K562 (cell line): ENCODE results near the gene WDR90. TPM values are rescaled to one million over a fixed set of nuclear protein-coding genes. Genes with fewer than 3 reads are reported as not detected.
A peak's percentile ranks its signal among the peaks of the same experiment; 100 is the strongest.

Experiments used
- BCL6 ChIP-seq: fragments of 250-450 bp; sonication (Bioruptor Pico); IDR thresholded peaks from 2 replicates; pipeline ENCODE4 v1.4.0; 2020
- CBFA2T3 ChIP-seq: fragments of 450-650 bp; IDR thresholded peaks from 2 replicates; pipeline ENCODE4 v1.6.1; 2017
- CBX8 ChIP-seq: fragments of 200-600 bp; sonication (generic); IDR thresholded peaks from 2 replicates; pipeline ENCODE4 v1.6.1; 2012; ENCODE audit warnings: borderline replicate concordance, mixed run types, low read depth, mild to moderate bottlenecking, moderate library complexity, mixed read lengths, low read length, control low read depth, inconsistent platforms; ENCODE audit not compliant: poor library complexity, severe bottlenecking; ENCODE audit errors: extremely low read depth
- CSDE1 ChIP-seq, 2 experiments: fragments of 450-650 bp; IDR thresholded peaks; 2 replicates each; pipeline ENCODE4 v1.6.1; 2016; ENCODE audit warnings: mild to moderate bottlenecking in 1 of 2
- ELK1 ChIP-seq: sonication (generic); formaldehyde crosslinking; IDR thresholded peaks from 2 replicates; pipeline ENCODE4 v1.8.1; 2022; ENCODE audit warnings: missing genetic modification reagents
- HNRNPH1 ChIP-seq: fragments of 200-400 bp; formaldehyde crosslinking; optimal IDR thresholded peaks from 2 replicates; pipeline ENCODE3; 2017; ENCODE audit warnings: low read depth, mild to moderate bottlenecking, low read length, moderate library complexity
- KHSRP ChIP-seq: fragments of 450-650 bp; IDR thresholded peaks from 2 replicates; pipeline ENCODE4 v1.6.1; 2017
- MBD2 ChIP-seq: sonication (generic); IDR thresholded peaks from 2 replicates; pipeline ENCODE4 v1.6.1; 2016; ENCODE audit warnings: low read depth, borderline replicate concordance
- NRF1 ChIP-seq, 2 experiments: fragments of 450-650 bp; IDR thresholded peaks in 1 of 2; conservative IDR thresholded peaks in 1 of 2; 2 replicates each; pipeline ENCODE4 v1.6.1; 2014; ENCODE audit warnings: mild to moderate bottlenecking in 2 of 2
- SIN3B ChIP-seq: fragments of 450-650 bp; IDR thresholded peaks from 2 replicates; pipeline ENCODE4 v1.6.1; 2017; ENCODE audit warnings: low read depth, mild to moderate bottlenecking, moderate library complexity
- TBP ChIP-seq: optimal IDR thresholded peaks from 2 replicates; pipeline ENCODE3; 2011; ENCODE audit warnings: low read depth, low read length, improper control_type of control experiment
- TFE3 ChIP-seq: fragments of 450-650 bp; formaldehyde crosslinking; IDR thresholded peaks from 2 replicates; pipeline ENCODE4 v1.4.0; 2020; ENCODE audit warnings: mild to moderate bottlenecking, mixed read lengths
- TGIF2 ChIP-seq: sonication (generic); formaldehyde crosslinking; IDR thresholded peaks from 2 replicates; pipeline ENCODE4 v1.8.1; 2022; ENCODE audit warnings: mild to moderate bottlenecking, missing genetic modification reagents, moderate library complexity
- THAP7 ChIP-seq: fragments of 250-450 bp; sonication (Bioruptor Pico); IDR thresholded peaks from 2 replicates; pipeline ENCODE4 v1.5.0; 2021
- ZFP91 ChIP-seq: sonication (generic); formaldehyde crosslinking; IDR thresholded peaks from 2 replicates; pipeline ENCODE4 v1.8.0; 2022; ENCODE audit warnings: mild to moderate bottlenecking, missing genetic modification reagents
- ZHX1 ChIP-seq: fragments of 150-350 bp; conservative IDR thresholded peaks from 2 replicates; pipeline ENCODE4 v1.6.1; 2014; ENCODE audit warnings: low read length
- ZNF282 ChIP-seq: sonication (generic); formaldehyde crosslinking; IDR thresholded peaks from 2 replicates; pipeline ENCODE4 v1.8.1; 2023; ENCODE audit warnings: missing genetic modification reagents
- ZNF408 ChIP-seq: fragments of 250-450 bp; sonication (Bioruptor Pico); IDR thresholded peaks from 2 replicates; pipeline ENCODE4 v1.4.0; 2020; ENCODE audit warnings: low read depth, mild to moderate bottlenecking, moderate library complexity
- ZNF551 ChIP-seq: fragments of 250-450 bp; sonication (Bioruptor Pico); IDR thresholded peaks from 2 replicates; pipeline ENCODE4 v1.5.0; 2021; ENCODE audit warnings: mild to moderate bottlenecking, moderate library complexity
- ZNF764 ChIP-seq: fragments of 250-450 bp; sonication (Bioruptor Pico); IDR thresholded peaks from 2 replicates; pipeline ENCODE4 v1.4.0; 2020; ENCODE audit warnings: low read depth, mild to moderate bottlenecking, moderate library complexity
- ZNF830 ChIP-seq: fragments of 250-450 bp; sonication (Bioruptor Pico); IDR thresholded peaks from 2 replicates; pipeline ENCODE4 v1.5.0; 2021; ENCODE audit warnings: mild to moderate bottlenecking
- polyA plus RNA-seq, 8 experiments: library from polyadenylated mRNA; depleted of rRNA in 4 of 8; stranded (reverse) in 5 of 8; unstranded in 3 of 8; fragments of >200 nt; fragmentation: Nextera tagmentation in 2 of 8; fragmentation: Illumina TruSeq in 1 of 8; extraction: Ambion mirVana in 2 of 8; extraction: Trizol in 1 of 8; gene quantifications; 2 replicates each; pipeline versions ENCODE4 v1.2.1 to v1.2.3, GENCODE V29; 2011 to 2014; ENCODE audit warnings: inconsistent platforms in 1 of 8, missing spikeins in 1 of 8
- total RNA-seq, 7 experiments: library from RNA; depleted of rRNA in 6 of 7; stranded (reverse); fragments of >200 nt in 6 of 7; fragmentation: Illumina TruSeq in 2 of 7; extraction: Trizol in 2 of 7; gene quantifications; 2 replicates each; pipeline versions ENCODE4 v1.2.1 to v1.2.3, GENCODE V29; 2011 to 2021; ENCODE audit warnings: low replicate concordance in 1 of 7

The WDR90 gene
- total and polyA plus RNA-seq, 9 of the 15 experiments (the other 6 are each of a cell fraction or from before 2014, with no cell fraction given), result 0.44 to 12.6 (median 3.3) TPM

- TF ChIP-seq ZFP91, result no peak
- no peak for TF ChIP-seq TGIF2
- TF ChIP-seq CSDE1 (IDR thresholded peaks at IDR 0.05), result peak in 1 of 2 experiments; percentile 96; a peak in 1 of 4 replicates
- TF ChIP-seq ZNF282 (CRISPR knock-in tag), result 0 out of 2 replicates have a peak, but pooled peaks have one; percentile 12
- no peak for TF ChIP-seq ELK1 (CRISPR knock-in tag)
- TF ChIP-seq ZNF551, result no peak
- TF ChIP-seq CBFA2T3, result no peak
- TF ChIP-seq ZNF764 (CRISPR knock-in tag), result peak; percentile 72; the same call in 1 of the 2 replicates
- peak in 1 of 2 experiments; percentile 39; a peak in 2 of 4 replicates for TF ChIP-seq NRF1 (conservative IDR thresholded peaks at IDR 0.05 in 1 of 2, IDR thresholded peaks at IDR 0.05 in 1 of 2)
- peak; percentile 63 for TF ChIP-seq THAP7 (CRISPR knock-in tag)
- TF ChIP-seq SIN3B, result peak; percentile 87
- peak; percentile 79 for TF ChIP-seq TBP
- peak; percentile 55; the same call in 1 of the 2 replicates for TF ChIP-seq MBD2
- TF ChIP-seq ZNF830 (CRISPR knock-in tag), result no peak
- TF ChIP-seq ZNF408 (CRISPR knock-in tag), result no peak
- no peak for TF ChIP-seq HNRNPH1
- no peak for TF ChIP-seq BCL6 (CRISPR knock-in tag)
- TF ChIP-seq ZHX1, result 0 out of 2 replicates have a peak, but pooled peaks have one; percentile 40
- TF ChIP-seq CBX8, result no peak
- TF ChIP-seq TFE3 (CRISPR knock-in tag), result no peak
- no peak for TF ChIP-seq KHSRP
These were observed 35.1 kb downstream of the WDR90 start, which contains the start of gene JMJD8 (continued) for GRCh38 chr16:684071-684794.
